Lung (tissue), 12 donors: ENCODE measurements around the gene TBC1D5. TPM values are rescaled to one million over a fixed set of nuclear protein-coding genes. Genes with fewer than 3 reads are reported as not detected.
"Not testable (repeated sequence)": the region's sequence is repeated elsewhere in the genome, so short reads cannot be mapped to it uniquely, and the experiment has no call there.

ENCODE experiments used
- ATAC-seq: fragments of 200-7000 bp; cut with Tn5 transposase; one replicate; pipeline ENCODE4 v1.9.1; 2020; ENCODE audit warnings: moderate number of reproducible peaks; ENCODE audit not compliant: insufficient read depth, low FRiP score
- DNase-seq, 3 donors: peaks; one replicate each; pipeline ENCODE4 v3.0.0-alpha.2; 2013 to 2017
- H3K27ac ChIP-seq, 2 donors: one replicate each; pipeline ENCODE4 v1.5.1; 2013; ENCODE audit warnings: mild to moderate bottlenecking in 2 of 2, moderate library complexity in 2 of 2, control low read depth in 1 of 2, inconsistent platforms in 1 of 2, low read depth in 1 of 2, low read length in 1 of 2
- H3K27me3 ChIP-seq, 3 donors: one replicate each; pipeline ENCODE4 v1.5.1; 2013; ENCODE audit warnings: low read length in 2 of 3; ENCODE audit not compliant: control insufficient read depth in 3 of 3, insufficient read depth in 3 of 3
- H3K36me3 ChIP-seq, 4 donors: one replicate each; pipeline ENCODE4 v1.5.1; 2013; ENCODE audit warnings: low read length in 4 of 4, mild to moderate bottlenecking in 1 of 4, moderate library complexity in 1 of 4; ENCODE audit not compliant: control insufficient read depth in 4 of 4, insufficient read depth in 4 of 4
- H3K4me1 ChIP-seq, 5 donors: one replicate each; pipeline ENCODE4 v1.5.1; 2013; ENCODE audit warnings: low read length in 5 of 5, mild to moderate bottlenecking in 2 of 5, moderate library complexity in 1 of 5; ENCODE audit not compliant: control insufficient read depth in 5 of 5, insufficient read depth in 5 of 5
- H3K4me3 ChIP-seq: one replicate; pipeline ENCODE4 v1.5.1; 2013; ENCODE audit warnings: mild to moderate bottlenecking, control low read depth, moderate library complexity
- H3K9ac ChIP-seq, 2 donors: one replicate each; pipeline ENCODE4 v1.5.1; 2013; ENCODE audit warnings: low read length in 2 of 2, control low read depth in 1 of 2; ENCODE audit not compliant: insufficient read depth in 1 of 2
- H3K9me3 ChIP-seq, 4 donors: one replicate each; pipeline ENCODE4 v1.5.1; 2013; ENCODE audit warnings: low read length in 3 of 4, mild to moderate bottlenecking in 1 of 4, moderate library complexity in 1 of 4; ENCODE audit not compliant: control insufficient read depth in 4 of 4, insufficient read depth in 3 of 4
- CTCF ChIP-seq: IDR thresholded peaks from 2 replicates; pipeline ENCODE4 v1.5.1; 2012; ENCODE audit warnings: mild to moderate bottlenecking; ENCODE audit errors: control extremely low read depth, extremely low read depth
- WGBS, 2 donors: extraction: QIAGEN DNeasy Blood & Tissue Kit; methylation state at CpG; one replicate each; pipeline ENCODE4 v1.1.7; 2013; 5-methylcytosine and 5-hydroxymethylcytosine counted together
- polyA plus RNA-seq, 2 donors: library from polyadenylated mRNA; stranded (reverse); fragments of 200-250 nt; gene quantifications; one replicate each; pipeline ENCODE4 v1.2.1, GENCODE V29; 2013
- total RNA-seq, 2 donors: library from RNA; depleted of rRNA in 1 of 2; stranded (reverse); fragments of >200 nt in 1 of 2; gene quantifications; one replicate each; pipeline ENCODE4 v1.2.1, GENCODE V29; 2014 to 2021
- donor health status: control.
- donor health status: control.
- donor health status: Bipolar disorder and iron deficiency.
- donor health status: healthy.
- donor health status: DM: yes; HTN: yes; CAD: no.

The TBC1D5 gene
- total and polyA plus RNA-seq, 4 donors: 8.7 to 111 (median 39.6) TPM

GRCh38 chr3:17398959-17399551 is 343.4 kb downstream of the TBC1D5 start:
- Histone ChIP-seq H3K9me3 (no peaks in the 10 kb centered on the region), H3K27me3 (no peaks in the 10 kb centered on the region), H3K9ac (no peak overlapping the region), H3K27ac (no peak overlapping the region), H3K4me3 (no peak overlapping the region), H3K36me3 (peaks cover 0 to 10% (median 5%) of the 10 kb centered on the region in 4 donors), H3K4me1 (no peaks in the 10 kb centered on the region)
- no peak for TF ChIP-seq CTCF
- 84 to 89% methylated on average over 2 of the region's 2 CpGs for WGBS, 2 donors
- ATAC-seq (no peak), DNase-seq (no peak)

- no peak overlapping the region for H3K4me3 ChIP-seq
- H3K9me3 ChIP-seq: no peaks in the 10 kb centered on the region
- H3K27ac ChIP-seq: no peak overlapping the region
- peaks cover 0 to 6% (median 1%) of the 10 kb centered on the region in 4 donors for H3K36me3 ChIP-seq
- DNase-seq: no peak
- H3K9ac ChIP-seq: no peak overlapping the region
- WGBS, 2 donors: 85 to 88% methylated on average over 6 of the region's 6 CpGs
- H3K27me3 ChIP-seq: no peaks in the 10 kb centered on the region
- TF ChIP-seq CTCF: no peak
- no peaks in the 10 kb centered on the region for H3K4me1 ChIP-seq
- ATAC-seq: no peak
Observed at GRCh38 chr3:17396036-17396435, 346.4 kb downstream of the TBC1D5 start.

GRCh38 chr3:17394541-17395155 is 347.8 kb downstream of the TBC1D5 start:
- H3K36me3 ChIP-seq: peaks cover 0 to 3% (median 2%) of the 10 kb centered on the region in 4 donors
- no peak overlapping the region for H3K27ac ChIP-seq
- ATAC-seq: no peak
- DNase-seq: no peak
- no peak overlapping the region for H3K9ac ChIP-seq
- H3K9me3 ChIP-seq: no peaks in the 10 kb centered on the region
- no peaks in the 10 kb centered on the region for H3K4me1 ChIP-seq
- no peak overlapping the region for H3K4me3 ChIP-seq
- no peaks in the 10 kb centered on the region for H3K27me3 ChIP-seq
- no peak for TF ChIP-seq CTCF
- WGBS, 2 donors: 45 to 77% methylated on average over 5 of the region's 5 CpGs

GRCh38 chr3:17392516-17392915 is 349.9 kb downstream of the TBC1D5 start:
- not testable (repeated sequence) for H3K27me3 ChIP-seq, DNase-seq, H3K9me3 ChIP-seq, H3K36me3 ChIP-seq, H3K27ac ChIP-seq, ATAC-seq, H3K9ac ChIP-seq, H3K4me1 ChIP-seq, H3K4me3 ChIP-seq
- WGBS, 2 donors: 93 to 99% methylated on average over 5 of the region's 5 CpGs
